NCI-H69 (cell line): Measurements from ENCODE around the gene SIM1.
"Not testable (repeated sequence)": the region's sequence is repeated elsewhere in the genome, so short reads cannot be mapped to it uniquely, and the experiment has no call there.

Experiments
- DNase-seq: peaks from one replicate; lab custom pipeline; 2025; lab: John Stamatoyannopoulos, UW

SIM1 gene

DNA sequence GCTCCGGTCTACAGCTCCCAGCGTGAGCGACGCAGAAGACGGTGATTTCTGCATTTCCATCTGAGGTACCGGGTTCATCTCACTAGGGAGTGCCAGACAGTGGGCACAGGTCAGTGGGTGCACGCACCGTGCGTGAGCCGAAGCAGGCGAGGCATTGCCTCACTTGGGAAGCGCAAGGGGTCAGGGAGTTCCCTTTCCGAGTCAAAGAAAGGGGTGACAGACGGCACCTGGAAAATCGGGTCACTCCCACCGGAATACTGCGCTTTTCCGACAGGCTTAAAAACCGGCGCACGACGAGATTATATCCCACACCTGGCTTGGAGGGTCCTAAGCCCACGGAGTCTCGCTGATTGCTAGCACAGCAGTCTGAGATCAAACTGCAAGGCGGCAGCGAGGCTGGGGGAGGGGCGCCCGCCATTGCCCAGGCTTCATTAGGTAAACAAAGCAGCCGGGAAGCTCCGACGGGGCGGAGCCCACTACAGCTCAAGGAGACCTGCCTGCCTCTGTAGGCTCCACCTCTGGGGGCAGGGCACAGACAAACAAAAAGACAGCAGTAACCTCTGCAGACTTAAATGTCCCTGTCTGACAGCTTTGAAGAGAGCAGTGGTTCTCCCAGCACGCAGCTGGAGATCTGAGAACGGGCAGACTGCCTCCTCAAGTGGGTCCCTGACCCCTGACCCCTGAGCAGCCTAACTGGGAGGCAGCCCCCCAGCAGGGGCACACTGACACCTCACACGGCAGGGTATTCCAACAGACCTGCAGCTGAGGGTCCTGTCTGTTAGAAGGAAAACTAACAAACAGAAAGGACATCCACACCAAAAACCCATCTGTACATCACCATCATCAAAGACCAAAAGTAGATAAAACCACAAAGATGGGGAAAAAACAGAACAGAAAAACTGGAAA is 109.7 kb downstream of the SIM1 start:
- not testable (repeated sequence) for DNase-seq

DNA sequence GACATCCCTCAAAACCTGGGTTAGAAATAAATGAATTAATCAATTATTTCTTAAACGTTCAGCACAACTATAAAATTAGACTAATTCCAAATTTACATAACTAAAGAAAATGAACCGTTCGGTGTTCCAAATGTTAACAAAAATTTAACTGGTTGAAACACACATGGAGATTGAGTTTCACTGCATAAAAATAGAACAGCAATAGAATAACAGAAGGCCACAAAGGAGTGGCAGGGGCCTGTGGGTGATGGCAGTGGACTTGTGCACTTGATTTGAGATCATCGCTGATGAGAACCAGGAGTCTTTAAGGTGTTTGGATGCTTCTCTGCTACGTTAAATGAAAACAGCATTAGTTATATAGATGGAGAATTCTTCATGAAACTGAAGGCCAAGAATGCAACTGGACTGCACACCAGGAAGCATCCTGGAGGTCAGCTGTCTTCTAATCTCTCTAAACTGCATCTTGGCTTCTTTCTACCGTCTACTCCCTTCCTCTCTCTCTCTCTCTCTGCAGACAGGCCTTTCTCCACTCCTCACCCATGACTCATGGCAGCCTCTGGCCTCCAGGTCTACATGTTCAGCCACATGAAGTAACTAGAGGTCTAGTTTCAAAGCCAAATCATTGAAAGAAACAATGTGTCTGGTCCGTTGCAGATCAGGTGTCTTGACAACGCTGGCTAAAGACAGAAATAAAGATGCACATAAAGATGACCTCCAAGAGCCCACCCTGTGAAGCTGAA is 111.3 kb downstream of the SIM1 start:
- no peak for DNase-seq

DNA sequence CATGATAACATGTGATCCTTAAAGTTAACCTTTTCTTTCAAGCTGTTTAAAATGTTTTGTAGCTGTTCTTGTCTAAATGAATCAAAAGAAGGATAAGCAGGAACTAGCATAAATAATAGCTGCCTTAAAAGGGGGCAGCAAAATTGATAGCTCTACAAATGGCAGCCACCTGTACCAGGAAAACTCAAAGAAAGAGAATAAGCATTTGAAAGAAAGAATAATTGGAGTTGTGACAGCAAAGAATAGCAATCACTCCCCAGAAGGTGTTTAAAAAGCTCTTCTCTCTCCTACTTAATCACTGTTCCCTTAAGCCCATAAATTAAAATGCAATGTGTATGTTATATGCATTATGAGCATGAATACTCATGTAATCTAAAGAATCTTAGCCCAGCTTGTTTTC is 114.6 kb downstream of the SIM1 start:
- peak; percentile 65 for DNase-seq

DNA sequence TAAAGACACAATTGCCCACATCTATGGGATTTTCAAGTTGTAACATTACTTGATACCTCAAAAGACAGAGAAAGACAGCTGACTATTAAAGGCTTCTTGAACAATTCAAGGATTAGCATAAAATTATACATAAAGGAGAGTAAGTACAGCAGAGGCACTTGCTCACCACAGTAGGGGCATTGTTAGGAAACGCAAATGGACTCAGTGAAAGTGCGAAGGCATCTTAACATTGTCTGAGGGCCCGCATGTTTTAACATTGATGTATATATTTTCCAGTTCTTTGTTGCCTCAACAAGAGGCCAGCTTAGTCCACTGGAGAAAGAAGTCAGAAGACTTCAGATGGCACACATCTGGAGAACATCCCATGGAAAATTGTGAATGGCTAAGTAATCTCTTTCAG is 115.4 kb downstream of the SIM1 start:
- DNase-seq = no peak

- DNase-seq = no peak
Observed at GRCh38 chr6:100347901-100348550, 116.7 kb downstream of the SIM1 start.

DNA sequence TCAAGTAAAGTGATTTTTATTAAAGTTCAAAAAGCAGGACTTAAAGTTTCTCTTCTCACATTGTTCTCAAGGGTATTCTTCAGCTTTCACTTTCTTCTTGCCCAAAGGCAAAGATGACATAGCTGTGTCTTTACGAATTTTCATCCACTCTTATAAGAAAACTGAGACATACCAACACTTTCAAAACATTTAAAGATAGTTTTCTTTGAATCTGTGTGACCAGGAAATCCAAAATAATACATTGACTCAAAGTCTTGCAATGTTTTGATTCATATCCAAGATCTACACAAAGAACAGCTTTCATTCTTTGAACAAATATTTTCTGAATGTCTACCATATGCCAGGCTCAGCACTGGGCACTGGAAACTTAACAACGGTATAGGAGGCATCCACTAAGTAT is 117.9 kb downstream of the SIM1 start:
- DNase-seq = no peak

DNA sequence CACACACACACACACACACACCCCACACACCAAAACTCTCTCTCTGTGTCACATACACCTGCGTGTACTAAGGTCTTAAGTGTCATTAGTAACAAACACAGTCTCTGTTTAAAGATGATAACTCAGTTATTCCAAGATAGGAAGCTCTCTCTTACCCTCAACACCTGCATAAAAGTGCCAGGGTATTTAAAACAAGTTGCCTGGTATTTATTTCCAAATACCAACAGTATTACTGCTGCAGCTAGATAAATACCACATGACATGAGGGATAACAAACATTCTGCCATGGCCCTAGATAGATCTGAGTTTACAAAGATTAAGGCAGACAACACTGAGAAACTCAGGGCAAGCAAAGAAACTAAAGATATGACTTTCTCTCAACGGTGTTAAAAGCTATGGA is 118.5 kb downstream of the SIM1 start:
- DNase-seq = no peak

DNA sequence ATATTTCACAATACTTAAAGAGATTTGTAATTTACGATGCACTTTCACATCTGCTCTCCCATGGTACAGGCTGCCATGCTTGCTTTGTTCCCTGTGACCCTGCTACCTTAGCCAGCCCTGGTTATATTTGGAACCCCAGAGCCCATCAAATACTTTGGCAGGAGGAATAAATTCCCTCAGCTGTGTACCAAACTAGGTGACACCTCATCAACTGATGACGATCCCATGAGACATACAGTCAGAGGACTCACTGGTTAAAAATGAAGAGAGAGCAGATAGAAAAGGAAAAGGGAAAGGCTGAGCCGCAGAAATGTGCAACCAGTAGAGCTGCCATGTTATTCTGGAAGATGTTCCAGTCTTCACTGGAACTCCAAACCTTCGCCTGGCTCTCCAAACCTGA is 120.0 kb downstream of the SIM1 start:
- no peak for DNase-seq

- DNase-seq = no peak
Observed at GRCh38 chr6:100344321-100344720, 120.4 kb downstream of the SIM1 start.

DNA sequence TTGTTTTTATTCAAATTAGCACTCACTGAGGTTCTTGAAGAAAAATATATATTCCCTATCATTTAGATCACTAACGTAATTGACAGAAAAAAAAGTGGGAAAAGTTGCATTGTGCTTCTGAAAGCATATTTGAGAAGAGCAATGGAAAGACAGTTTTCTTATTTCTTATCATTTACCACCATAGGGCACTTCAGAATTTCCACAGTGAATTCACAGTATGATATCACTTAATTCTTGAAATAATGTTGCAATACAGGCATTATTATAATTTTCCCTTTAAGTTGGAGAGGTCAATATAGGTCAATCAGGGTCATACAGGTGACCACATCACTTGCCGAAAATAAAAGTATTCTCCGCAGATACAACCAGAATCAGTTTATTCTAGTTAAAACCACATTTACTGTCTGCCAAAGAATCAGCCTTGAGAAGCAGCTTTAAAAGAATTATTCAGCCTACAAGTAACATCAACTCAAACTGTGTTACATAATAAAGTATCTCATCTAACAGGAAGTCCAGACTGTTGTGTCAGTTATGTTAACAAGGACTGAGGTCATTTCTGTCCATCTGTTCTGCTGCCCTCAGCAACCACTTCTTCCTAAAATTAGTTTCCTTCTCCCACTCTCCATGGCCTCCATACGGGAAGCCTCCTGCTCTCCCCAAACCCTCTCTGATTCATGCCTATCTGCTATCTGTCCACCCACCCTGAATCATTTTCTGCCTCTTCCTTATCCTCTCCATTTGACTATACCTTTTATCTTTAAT is 121.2 kb downstream of the SIM1 start:
- DNase-seq = peak; percentile 38

DNA sequence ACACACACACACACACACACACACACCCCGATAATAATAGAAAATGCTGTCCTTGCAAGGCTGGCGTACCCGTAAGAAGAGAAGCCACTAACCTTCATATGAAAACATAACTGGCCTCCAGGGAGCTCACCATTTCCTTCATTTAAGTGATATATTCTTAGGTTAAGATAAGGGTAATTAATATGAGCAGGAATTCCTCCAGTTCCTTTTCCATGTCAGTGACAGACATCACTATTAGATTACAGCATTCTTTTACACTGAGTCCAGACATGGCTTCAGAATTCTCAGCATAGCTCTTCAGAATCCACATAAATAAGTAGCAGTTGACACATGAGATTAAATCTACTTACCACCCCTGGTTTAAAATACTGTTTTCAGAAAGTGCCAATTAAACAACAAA is 121.9 kb downstream of the SIM1 start:
- no peak for DNase-seq

DNA sequence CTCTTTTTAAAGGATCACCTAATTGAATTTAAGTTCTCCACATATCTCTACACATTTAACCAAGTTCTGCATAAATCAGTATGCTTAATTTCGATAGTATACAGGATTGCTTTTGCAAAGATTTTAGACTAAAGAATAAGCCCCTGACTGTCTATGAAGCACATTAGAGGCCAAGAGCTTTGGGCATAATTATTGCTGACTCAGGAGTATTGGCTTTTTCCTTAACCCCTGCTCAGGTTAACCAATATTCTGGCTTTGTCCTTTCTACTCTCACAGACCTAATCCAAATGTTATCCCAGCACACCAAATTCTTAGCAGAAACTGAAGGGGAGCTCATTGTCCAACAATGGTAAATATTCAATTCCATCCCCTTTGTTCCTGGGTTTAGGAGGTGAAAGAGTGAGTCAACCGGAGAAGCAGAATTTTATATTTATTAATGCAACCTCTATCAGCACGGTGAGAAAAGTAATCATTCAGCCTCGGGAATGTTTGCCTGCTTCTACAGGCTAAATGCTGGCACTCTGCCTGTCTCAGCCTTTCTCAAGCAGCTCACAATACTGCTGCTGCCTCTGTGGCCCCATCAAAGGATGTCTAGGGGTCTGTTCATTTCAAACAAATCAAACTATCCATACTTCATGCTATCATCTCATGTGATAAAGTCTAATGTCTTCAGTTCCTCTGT is 125.0 kb downstream of the SIM1 start:
- DNase-seq = no peak

DNA sequence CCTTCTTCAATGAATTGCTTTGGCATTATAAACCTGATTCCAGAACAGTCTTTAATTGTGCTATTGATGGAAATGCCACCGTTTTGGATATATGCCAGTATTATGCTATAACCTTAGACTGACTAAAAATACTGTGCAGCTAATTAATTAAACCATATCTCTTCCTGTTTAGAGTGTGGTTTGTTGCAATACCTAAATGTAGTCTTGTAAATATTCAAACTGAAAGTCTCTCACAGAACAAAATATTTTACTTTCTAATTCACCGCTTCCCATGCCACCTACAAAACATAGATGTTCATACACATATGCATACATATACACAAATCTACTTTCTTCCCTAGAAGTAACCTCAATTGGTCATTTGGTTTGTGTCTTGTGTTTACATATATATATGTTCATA is 126.6 kb downstream of the SIM1 start:
- DNase-seq = no peak

- no peak for DNase-seq
Observed at GRCh38 chr6:100336876-100337275, 127.8 kb downstream of the SIM1 start.

DNA sequence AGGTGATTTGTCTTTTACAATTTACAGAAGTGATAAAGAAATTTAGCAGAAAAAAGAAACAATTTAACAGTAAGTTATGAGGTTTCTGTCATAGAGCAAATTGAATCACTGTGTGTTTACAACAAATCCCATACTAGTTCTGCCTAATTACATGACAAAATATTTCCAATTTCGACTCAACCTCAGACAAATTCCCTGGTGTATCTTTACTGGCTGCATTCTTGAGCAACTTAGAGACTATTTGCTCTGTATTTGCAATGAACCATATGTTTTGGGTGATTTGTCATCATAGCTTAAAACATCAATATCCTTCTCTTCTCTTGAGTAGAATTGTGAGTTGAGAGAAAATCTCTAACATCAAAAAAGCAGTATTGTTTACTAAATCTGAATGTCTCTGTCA is 128.7 kb downstream of the SIM1 start:
- DNase-seq = peak; percentile 33
